AG09309 (cell line): ENCODE results near the gene QARS1.

Experiments used
- DNase-seq: peaks from one replicate; pipeline ENCODE4 v3.0.0-alpha.2; 2010; ENCODE audit warnings: low read depth
- H3K4me3 ChIP-seq: 2 replicates; pipeline ENCODE4 v1.5.1; 2011; ENCODE audit warnings: mild to moderate bottlenecking, low read depth, low read length, moderate library complexity; ENCODE audit not compliant: control insufficient read depth
- TF ChIP-seq, protein P1 (sequence below): IDR thresholded peaks from 2 replicates; pipeline ENCODE4 v1.5.1; 2011; ENCODE audit warnings: mild to moderate bottlenecking, low read depth, low read length, inconsistent platforms; ENCODE audit not compliant: insufficient read depth, control insufficient read depth; ENCODE audit errors: missing control alignments

Gene QARS1

DNA sequence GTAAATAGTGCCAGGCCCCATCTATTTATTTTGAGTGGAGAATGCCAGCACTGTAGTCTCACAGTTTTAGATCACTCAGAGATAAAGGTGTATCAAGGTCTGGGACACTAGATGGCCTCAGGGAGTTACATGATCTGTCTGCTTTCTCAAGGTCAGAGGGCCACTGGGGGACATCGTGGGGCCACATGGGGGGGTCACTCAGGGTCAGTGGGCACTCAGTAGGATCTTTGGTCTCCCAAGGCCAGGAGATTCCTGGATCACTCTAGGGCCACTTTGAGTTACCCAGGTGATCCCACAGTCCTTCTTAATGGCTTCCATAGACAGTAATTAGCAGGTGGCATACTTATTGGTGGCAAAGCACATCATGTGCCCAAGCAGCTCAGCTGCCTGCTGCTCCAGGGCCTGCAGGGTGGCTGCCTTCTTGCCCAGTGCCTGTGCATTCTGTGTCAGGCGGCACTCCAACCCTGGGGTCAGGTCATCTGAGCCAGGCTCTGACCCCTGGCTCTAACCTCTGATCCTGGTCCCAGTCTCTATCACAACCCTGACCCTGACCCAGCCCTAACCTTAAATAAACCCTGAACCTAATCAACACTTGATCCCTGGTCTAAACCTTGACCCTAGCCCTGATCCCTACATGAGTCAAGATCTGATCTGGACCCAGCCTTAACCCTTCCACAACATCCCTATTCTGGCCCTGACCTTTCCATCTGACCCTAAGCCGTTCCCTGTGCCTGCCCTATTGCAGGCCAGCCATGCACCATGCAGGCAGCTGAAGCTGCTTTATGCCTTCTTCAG is 30.1 kb upstream of the QARS1 start:
- TF ChIP-seq, protein P1, sequence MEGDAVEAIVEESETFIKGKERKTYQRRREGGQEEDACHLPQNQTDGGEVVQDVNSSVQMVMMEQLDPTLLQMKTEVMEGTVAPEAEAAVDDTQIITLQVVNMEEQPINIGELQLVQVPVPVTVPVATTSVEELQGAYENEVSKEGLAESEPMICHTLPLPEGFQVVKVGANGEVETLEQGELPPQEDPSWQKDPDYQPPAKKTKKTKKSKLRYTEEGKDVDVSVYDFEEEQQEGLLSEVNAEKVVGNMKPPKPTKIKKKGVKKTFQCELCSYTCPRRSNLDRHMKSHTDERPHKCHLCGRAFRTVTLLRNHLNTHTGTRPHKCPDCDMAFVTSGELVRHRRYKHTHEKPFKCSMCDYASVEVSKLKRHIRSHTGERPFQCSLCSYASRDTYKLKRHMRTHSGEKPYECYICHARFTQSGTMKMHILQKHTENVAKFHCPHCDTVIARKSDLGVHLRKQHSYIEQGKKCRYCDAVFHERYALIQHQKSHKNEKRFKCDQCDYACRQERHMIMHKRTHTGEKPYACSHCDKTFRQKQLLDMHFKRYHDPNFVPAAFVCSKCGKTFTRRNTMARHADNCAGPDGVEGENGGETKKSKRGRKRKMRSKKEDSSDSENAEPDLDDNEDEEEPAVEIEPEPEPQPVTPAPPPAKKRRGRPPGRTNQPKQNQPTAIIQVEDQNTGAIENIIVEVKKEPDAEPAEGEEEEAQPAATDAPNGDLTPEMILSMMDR: no peak
- no peak overlapping the region for H3K4me3 ChIP-seq
- DNase-seq: no peak

GRCh38 chr3:49133226-49133951 is 28.8 kb upstream of the QARS1 start:
- TF ChIP-seq, protein P1: no peak
- peak overlapping the region; percentile 83 for H3K4me3 ChIP-seq

DNA sequence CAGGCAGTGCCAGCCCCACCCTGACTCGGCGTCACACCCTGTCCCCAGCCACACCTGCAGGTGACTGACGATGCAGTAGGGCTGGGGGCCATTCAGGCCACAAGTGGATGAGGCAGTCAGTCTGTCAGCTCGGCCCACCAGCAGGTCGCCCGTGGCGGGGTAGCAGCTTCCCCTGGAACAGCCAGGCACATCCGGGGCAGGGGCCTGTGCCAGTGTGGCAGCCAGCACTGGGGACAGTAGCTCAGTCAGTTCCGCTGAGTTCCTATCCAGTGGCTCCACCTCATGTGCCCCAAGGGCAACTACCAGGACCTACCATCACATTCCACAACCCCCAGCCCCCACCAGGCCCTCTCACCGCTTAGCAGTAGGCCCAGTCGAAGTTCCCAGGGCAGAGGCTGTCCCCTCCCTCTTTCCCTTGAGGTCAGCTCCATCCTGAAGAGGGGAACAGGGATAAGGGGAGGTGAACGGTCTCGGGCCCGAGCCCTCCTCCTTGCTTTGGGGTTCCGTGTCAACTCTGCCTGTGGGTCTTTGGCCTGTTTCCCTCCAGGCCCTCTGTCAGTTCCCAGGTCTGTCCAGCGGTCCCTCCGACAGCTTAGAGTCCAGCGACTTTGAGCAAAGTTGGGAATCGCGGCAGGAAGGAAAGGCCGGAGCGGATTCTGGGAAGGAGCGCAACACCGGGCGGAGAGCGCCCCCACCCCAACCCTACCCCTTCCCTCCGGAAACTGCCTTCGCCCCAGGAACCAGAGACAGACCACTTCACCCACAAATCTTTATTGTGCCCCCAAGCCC is 28.1 kb upstream of the QARS1 start, which contains the start of gene LAMB2:
Gene LAMB2, minus strand, starts transcription at position 614 of the 789 bp plus-strand sequence. Its CDS starts 183 bp downstream, at position 431.
- TF ChIP-seq, protein P1: peak; percentile 9
- H3K4me3 ChIP-seq: peak within 1 kb of the TSS; percentile 83
- DNase-seq: peak; percentile 58

More at GRCh38 chr3:49133226-49133951, 28.8 kb upstream of the QARS1 start:
- peak; percentile 62 for DNase-seq

- peak overlapping the region; percentile 83 for H3K4me3 ChIP-seq
- TF ChIP-seq, protein P1: no peak
- no peak for DNase-seq
These were observed 27.5 kb upstream of the QARS1 start for GRCh38 chr3:49132073-49132436.

- peak overlapping the region; percentile 83 for H3K4me3 ChIP-seq
- DNase-seq: no peak
- TF ChIP-seq, protein P1: no peak
These were observed 27.0 kb upstream of the QARS1 start for GRCh38 chr3:49131576-49131975.

GRCh38 chr3:49131040-49131439 is 26.5 kb upstream of the QARS1 start:
- H3K4me3 ChIP-seq: no peak overlapping the region; the same call in 1 of the 2 replicates
- TF ChIP-seq, protein P1: no peak
- DNase-seq: no peak
